ENCODE measurements around the gene PAK6.

Gene PAK6

DNA sequence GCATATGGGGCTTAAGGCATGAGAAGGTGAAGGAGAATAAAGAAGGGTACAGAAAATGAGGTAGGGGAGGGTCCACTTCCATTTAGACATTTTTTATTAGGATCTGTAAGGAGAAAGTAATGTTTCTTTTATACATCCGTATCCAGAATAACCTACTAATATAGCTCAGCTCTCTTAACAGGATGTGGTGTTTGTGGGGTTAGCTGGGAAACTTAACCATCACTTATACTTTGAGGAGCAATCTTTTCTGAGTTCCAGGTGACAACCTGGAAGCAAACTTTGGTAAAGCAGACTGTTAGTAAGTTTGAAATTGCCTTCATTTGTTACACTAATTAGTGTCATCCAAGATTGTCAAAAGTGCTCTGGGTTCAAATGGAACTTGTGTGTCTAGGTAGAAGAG is 41.4 kb upstream of the PAK6 start:
- H4K20me1 ChIP-seq (ENCODE audit: insufficient read depth, low read length): peaks cover 6% of the 10 kb centered on the region; the same call in 1 of the 2 replicates
- DNase-seq: no peak
- no peaks in the 10 kb centered on the region for H3K4me1 ChIP-seq (ENCODE audit: insufficient read depth, low read length)
- H3K36me3 ChIP-seq (ENCODE audit: insufficient read depth, low read length): peaks cover 93% of the 10 kb centered on the region
- no peaks in the 10 kb centered on the region for H3K9me3 ChIP-seq (ENCODE audit: insufficient read depth, low read length, severe bottlenecking)
- no peak overlapping the region for H3K27ac ChIP-seq (ENCODE audit: low read length)
- H3K27me3 ChIP-seq (ENCODE audit: insufficient read depth, low read length, poor library complexity): no peaks in the 10 kb centered on the region
- H3K4me2 ChIP-seq (ENCODE audit: insufficient read depth, low read length): no peak overlapping the region
- H3K4me3 ChIP-seq (ENCODE audit: low read depth in 1 of 2, low read length in 2 of 2): no peak overlapping the region
- peak; percentile 55; the same call in 1 of the 3 replicates for ATAC-seq (ENCODE audit: insufficient read depth, low read depth)
- H2AFZ ChIP-seq (ENCODE audit: low read depth, low read length): no peak overlapping the region
- peaks cover 43% of the 10 kb centered on the region for H3K79me2 ChIP-seq (ENCODE audit: insufficient read depth, low read length)
- no peak for TF ChIP-seq CTCF (IDR thresholded peaks at IDR 0.05; ENCODE audit: borderline replicate concordance, extremely low read depth, low read length, poor library complexity, severe bottlenecking)
- TF ChIP-seq EZH2 (IDR thresholded peaks at IDR 0.05; ENCODE audit: borderline replicate concordance, low read depth, low read length, severe bottlenecking): no peak
- no peak overlapping the region for H3K9ac ChIP-seq (ENCODE audit: low read depth, low read length)

GRCh38 chr15:40198355-40199085 is 40.3 kb upstream of the PAK6 start:
- TF ChIP-seq EZH2 (IDR thresholded peaks at IDR 0.05; ENCODE audit: borderline replicate concordance, low read depth, low read length, severe bottlenecking) (no peak), CTCF (IDR thresholded peaks at IDR 0.05; ENCODE audit: borderline replicate concordance, extremely low read depth, low read length, poor library complexity, severe bottlenecking) (no peak)
- H3K9ac ChIP-seq (ENCODE audit: low read depth, low read length): no peak overlapping the region
- H3K4me3 ChIP-seq (ENCODE audit: low read depth in 1 of 2, low read length in 2 of 2): no peak overlapping the region
- no peaks in the 10 kb centered on the region for H3K27me3 ChIP-seq (ENCODE audit: insufficient read depth, low read length, poor library complexity)
- no peak for ATAC-seq (ENCODE audit: insufficient read depth, low read depth)
- peaks cover 32% of the 10 kb centered on the region for H3K79me2 ChIP-seq (ENCODE audit: insufficient read depth, low read length)
- no peak for DNase-seq
- H3K4me2 ChIP-seq (ENCODE audit: insufficient read depth, low read length): no peak overlapping the region
- peaks cover 6% of the 10 kb centered on the region; the same call in 1 of the 2 replicates for H4K20me1 ChIP-seq (ENCODE audit: insufficient read depth, low read length)
- peaks cover 93% of the 10 kb centered on the region for H3K36me3 ChIP-seq (ENCODE audit: insufficient read depth, low read length)
- H3K4me1 ChIP-seq (ENCODE audit: insufficient read depth, low read length): no peaks in the 10 kb centered on the region
- no peak overlapping the region for H2AFZ ChIP-seq (ENCODE audit: low read depth, low read length)
- H3K9me3 ChIP-seq (ENCODE audit: insufficient read depth, low read length, severe bottlenecking): no peaks in the 10 kb centered on the region
- no peak overlapping the region for H3K27ac ChIP-seq (ENCODE audit: low read length)

GRCh38 chr15:40204100-40204499 is 34.8 kb upstream of the PAK6 start:
- no peak overlapping the region for H3K4me2 ChIP-seq (ENCODE audit: insufficient read depth, low read length)
- no peaks in the 10 kb centered on the region for H3K27me3 ChIP-seq (ENCODE audit: insufficient read depth, low read length, poor library complexity)
- TF ChIP-seq EZH2 (IDR thresholded peaks at IDR 0.05; ENCODE audit: borderline replicate concordance, low read depth, low read length, severe bottlenecking) (no peak), CTCF (IDR thresholded peaks at IDR 0.05; ENCODE audit: borderline replicate concordance, extremely low read depth, low read length, poor library complexity, severe bottlenecking) (no peak)
- H3K4me1 ChIP-seq (ENCODE audit: insufficient read depth, low read length): no peaks in the 10 kb centered on the region
- no peaks in the 10 kb centered on the region for H3K9me3 ChIP-seq (ENCODE audit: insufficient read depth, low read length, severe bottlenecking)
- H3K36me3 ChIP-seq (ENCODE audit: insufficient read depth, low read length): peaks cover 90% of the 10 kb centered on the region
- no peak overlapping the region for H2AFZ ChIP-seq (ENCODE audit: low read depth, low read length)
- H4K20me1 ChIP-seq (ENCODE audit: insufficient read depth, low read length): no peaks in the 10 kb centered on the region
- no peak overlapping the region for H3K9ac ChIP-seq (ENCODE audit: low read depth, low read length)
- ATAC-seq (ENCODE audit: insufficient read depth, low read depth): no peak
- no peak for DNase-seq
- no peak overlapping the region for H3K27ac ChIP-seq (ENCODE audit: low read length)
- no peaks in the 10 kb centered on the region for H3K79me2 ChIP-seq (ENCODE audit: insufficient read depth, low read length)
- no peak overlapping the region for H3K4me3 ChIP-seq (ENCODE audit: low read depth in 1 of 2, low read length in 2 of 2)

All from DND-41 (cell line).